ENCODE measurements around the gene HECTD1. TPM values are rescaled to one million over a fixed set of nuclear protein-coding genes. Genes with fewer than 3 reads are reported as not detected.
A peak's percentile ranks its signal among the peaks of the same experiment; 100 is the strongest.

Gene HECTD1
- total RNA-seq, 1 experiment from 2014 or later = 88.5 TPM

- TF ChIP-seq ZNF671 (CRISPR knock-in tag; IDR thresholded peaks at IDR 0.05) (no peak), KAT7 (CRISPR knock-in tag; IDR thresholded peaks at IDR 0.05; ENCODE audit: borderline replicate concordance) (no peak), MYBL2 (CRISPR knock-in tag; IDR thresholded peaks at IDR 0.05) (no peak), ELF4 (CRISPR knock-in tag; IDR thresholded peaks at IDR 0.05; ENCODE audit: low read depth) (no peak), NR1H2 (CRISPR knock-in tag; IDR thresholded peaks at IDR 0.05) (no peak)
- ChIA-PET CTCF (no interaction called here), POLR2A (no interaction called here)
- no peaks in the 10 kb centered on the region for H3K36me3 Mint-ChIP-seq
- ATAC-seq = no peak
- no peaks in the 10 kb centered on the region for H3K27me3 Mint-ChIP-seq (ENCODE audit: low read depth)
- no peak for DNase-seq (ENCODE audit: low spot score)
- no peak overlapping the region for H3K27ac Mint-ChIP-seq
- peaks cover 4% of the 10 kb centered on the region; the same call in 1 of the 2 replicates for H3K9me3 Mint-ChIP-seq
- no peak overlapping the region for H3K4me3 Mint-ChIP-seq
- H3K4me1 Mint-ChIP-seq = no peaks in the 10 kb centered on the region
Observed at GRCh38 chr14:31251028-31251958, 43.7 kb upstream of the HECTD1 start.

GRCh38 chr14:31244626-31245025, 37.0 kb upstream of the HECTD1 start:
- Mint-ChIP-seq H3K36me3 (no peaks in the 10 kb centered on the region), H3K4me1 (peaks cover 16% of the 10 kb centered on the region), H3K4me3 (no peak overlapping the region), H3K27ac (peak overlapping the region; percentile 15; the same call in 1 of the 2 replicates), H3K27me3 (ENCODE audit: low read depth) (no peaks in the 10 kb centered on the region), H3K9me3 (peaks cover 9% of the 10 kb centered on the region)
- POLR2A ChIA-PET = no interaction called here
- CTCF ChIA-PET = no interaction called here
- ATAC-seq (no peak), DNase-seq (ENCODE audit: low spot score) (no peak)
- TF ChIP-seq PRRX2 (CRISPR knock-in tag; IDR thresholded peaks at IDR 0.05) = no peak
- no peak for TF ChIP-seq ATF2 (CRISPR knock-in tag; IDR thresholded peaks at IDR 0.05; ENCODE audit: borderline replicate concordance, low read depth)
- TF ChIP-seq ZNF219 (CRISPR knock-in tag; IDR thresholded peaks at IDR 0.05; ENCODE audit: borderline replicate concordance) = no peak
- TF ChIP-seq EMX1 (CRISPR knock-in tag; IDR thresholded peaks at IDR 0.05) = no peak
- TF ChIP-seq ZNF532 (CRISPR knock-in tag; IDR thresholded peaks at IDR 0.05; ENCODE audit: borderline replicate concordance) = no peak
- TF ChIP-seq TEAD4 (CRISPR knock-in tag; IDR thresholded peaks at IDR 0.05) = no peak
- no peak for TF ChIP-seq ZNF317 (CRISPR knock-in tag; IDR thresholded peaks at IDR 0.05; ENCODE audit: borderline replicate concordance, low read depth)
- TF ChIP-seq ZNF232 (CRISPR knock-in tag; IDR thresholded peaks at IDR 0.05) = no peak
- no peak for TF ChIP-seq FOXJ3 (CRISPR knock-in tag; IDR thresholded peaks at IDR 0.05; ENCODE audit: borderline replicate concordance)

- H3K36me3 Mint-ChIP-seq = no peaks in the 10 kb centered on the region
- ChIA-PET POLR2A (no interaction called here), CTCF (no interaction called here)
- no peak overlapping the region for H3K4me3 Mint-ChIP-seq
- no peak for DNase-seq (ENCODE audit: low spot score)
- peaks cover 6% of the 10 kb centered on the region for H3K9me3 Mint-ChIP-seq
- H3K4me1 Mint-ChIP-seq = peaks cover 16% of the 10 kb centered on the region
- peak overlapping the region; percentile 54 for H3K27ac Mint-ChIP-seq
- peak; percentile 60 for ATAC-seq
- H3K27me3 Mint-ChIP-seq (ENCODE audit: low read depth) = no peaks in the 10 kb centered on the region
- TF ChIP-seq ATF2 (CRISPR knock-in tag; IDR thresholded peaks at IDR 0.05; ENCODE audit: borderline replicate concordance, low read depth) (no peak), ZNF138 (CRISPR knock-in tag; conservative IDR thresholded peaks at IDR 0.05) (no peak), GTF2I (CRISPR knock-in tag; conservative IDR thresholded peaks at IDR 0.05) (no peak), AFF4 (CRISPR knock-in tag; IDR thresholded peaks at IDR 0.05; ENCODE audit: borderline replicate concordance) (no peak), TEAD4 (CRISPR knock-in tag; IDR thresholded peaks at IDR 0.05) (no peak), ZNF121 (CRISPR knock-in tag; IDR thresholded peaks at IDR 0.05) (no peak)
Observed at GRCh38 chr14:31243860-31244259, 36.3 kb upstream of the HECTD1 start.

Data from WTC11 (cell line).